Activated naive CD8-positive, alpha-beta T cell treated with anti-CD3 and anti-CD28 coated beads, Interleukin-2, amount 10 ng/mL, durations not matched to agents 7 days and 5 days (primary cell): ENCODE measurements around the gene ATG16L2. TPM values are rescaled to one million over a fixed set of nuclear protein-coding genes. Genes with fewer than 3 reads are reported as not detected.
"Not testable (repeated sequence)": the region's sequence is repeated elsewhere in the genome, so short reads cannot be mapped to it uniquely, and the experiment has no call there.

Experiments
- ATAC-seq: fragments of 150-1000 bp; cut with Tn5 transposase; one replicate; pipeline ENCODE4 v1.10.0; 2021; ENCODE audit warnings: low read depth, moderate library complexity
- POLR2A ChIA-PET: fragments of 350-600 bp; sonication (Branson Sonifier 250); formaldehyde crosslinking; loops from one replicate; lab custom pipeline; 2021; ENCODE audit warnings: antibody characterized with exemption; lab: Charles Lee
- DNase-seq: peaks from one replicate; pipeline ENCODE4 v3.0.0; 2021
- H3K27ac Mint-ChIP-seq: one replicate; pipeline ENCODE4 v1.8.0; 2022; ENCODE audit warnings: mild to moderate bottlenecking, mixed read lengths
- H3K27me3 Mint-ChIP-seq: one replicate; pipeline ENCODE4 v1.8.0; 2022; ENCODE audit warnings: mild to moderate bottlenecking, moderate library complexity, mixed read lengths
- H3K36me3 Mint-ChIP-seq: one replicate; pipeline ENCODE4 v1.8.0; 2021; ENCODE audit warnings: mild to moderate bottlenecking, mixed read lengths
- H3K4me1 Mint-ChIP-seq: one replicate; pipeline ENCODE4 v1.8.0; 2021; ENCODE audit warnings: mixed read lengths
- H3K4me3 Mint-ChIP-seq: one replicate; pipeline ENCODE4 v1.8.0; 2022; ENCODE audit warnings: mild to moderate bottlenecking, moderate library complexity, mixed read lengths
- H3K9me3 Mint-ChIP-seq: one replicate; pipeline ENCODE4 v1.8.0; 2021; ENCODE audit warnings: mixed read lengths
- total RNA-seq, 2 experiments: library from RNA; stranded (reverse); gene quantifications; one replicate each; pipeline ENCODE4 v1.2.3, GENCODE V29; 2021

ATG16L2 gene
- total RNA-seq, 2 experiments from 2014 or later, result 159 to 163 TPM

- no peaks in the 10 kb centered on the region for H3K9me3 Mint-ChIP-seq
- no peak overlapping the region for H3K4me3 Mint-ChIP-seq
- H3K4me1 Mint-ChIP-seq, result peaks cover 26% of the 10 kb centered on the region
- ATAC-seq (no peak), DNase-seq (no peak)
- H3K27me3 Mint-ChIP-seq, result peaks cover 17% of the 10 kb centered on the region
- H3K27ac Mint-ChIP-seq, result no peak overlapping the region
- H3K36me3 Mint-ChIP-seq, result no peaks in the 10 kb centered on the region
- POLR2A ChIA-PET, result interaction anchor here (0.9 to 1.9 kb wide), 4 partner anchors 7 to 61 kb away, joined by 4 to 8 read pairs (median 6); no protein-coding TSS in a partner anchor
These were observed 30.9 kb upstream of the ATG16L2 start for GRCh38 chr11:72783144-72783905.

- Mint-ChIP-seq H3K27ac (no peak overlapping the region), H3K9me3 (no peaks in the 10 kb centered on the region), H3K36me3 (no peaks in the 10 kb centered on the region), H3K27me3 (peaks cover 14% of the 10 kb centered on the region), H3K4me1 (peaks cover 31% of the 10 kb centered on the region), H3K4me3 (no peak overlapping the region)
- ATAC-seq (no peak), DNase-seq (no peak)
- POLR2A ChIA-PET, result no interaction called here
These were observed 29.5 kb upstream of the ATG16L2 start for GRCh38 chr11:72784662-72785061.

- Mint-ChIP-seq H3K36me3 (no peaks in the 10 kb centered on the region), H3K27ac (no peak overlapping the region), H3K27me3 (peaks cover 11% of the 10 kb centered on the region), H3K4me1 (peaks cover 30% of the 10 kb centered on the region), H3K9me3 (no peaks in the 10 kb centered on the region), H3K4me3 (peak overlapping the region; percentile 78)
- ATAC-seq, result peak; percentile 3
- no peak for DNase-seq
- POLR2A ChIA-PET, result interaction anchor here (0.7 to 1.4 kb wide), 4 partner anchors 28 to 357 kb away, joined by 5 to 6 read pairs (median 5); no protein-coding TSS in a partner anchor
These were observed 27.7 kb upstream of the ATG16L2 start for GRCh38 chr11:72786305-72787215.

- H3K4me1 Mint-ChIP-seq, result peaks cover 23% of the 10 kb centered on the region
- no peaks in the 10 kb centered on the region for H3K9me3 Mint-ChIP-seq
- DNase-seq, result peak; percentile 50
- H3K4me3 Mint-ChIP-seq, result peak overlapping the region; percentile 78
- POLR2A ChIA-PET, result interaction anchor here (0.7 to 1.4 kb wide), 4 partner anchors 50 to 676 kb away, joined by 3 to 6 read pairs (median 5); no protein-coding TSS in a partner anchor
- ATAC-seq, result peak; percentile 69
- peaks cover 4% of the 10 kb centered on the region for H3K27me3 Mint-ChIP-seq
- no peaks in the 10 kb centered on the region for H3K36me3 Mint-ChIP-seq
- peak overlapping the region; percentile 84 for H3K27ac Mint-ChIP-seq
These were observed 26.8 kb upstream of the ATG16L2 start for GRCh38 chr11:72787216-72788104.

- peaks cover 30% of the 10 kb centered on the region for H3K4me1 Mint-ChIP-seq
- ATAC-seq (no peak), DNase-seq (no peak)
- POLR2A ChIA-PET, result interaction anchor here (0.6 to 1.1 kb wide), 3 partner anchors 27 to 677 kb away, joined by 3 to 4 read pairs (median 4); no protein-coding TSS in a partner anchor
- H3K36me3 Mint-ChIP-seq, result no peaks in the 10 kb centered on the region
- H3K27ac Mint-ChIP-seq, result peak overlapping the region; percentile 56
- no peaks in the 10 kb centered on the region for H3K9me3 Mint-ChIP-seq
- H3K4me3 Mint-ChIP-seq, result peak overlapping the region; percentile 35
- peaks cover 2% of the 10 kb centered on the region for H3K27me3 Mint-ChIP-seq
These were observed 26.0 kb upstream of the ATG16L2 start for GRCh38 chr11:72788241-72788640.

DNA sequence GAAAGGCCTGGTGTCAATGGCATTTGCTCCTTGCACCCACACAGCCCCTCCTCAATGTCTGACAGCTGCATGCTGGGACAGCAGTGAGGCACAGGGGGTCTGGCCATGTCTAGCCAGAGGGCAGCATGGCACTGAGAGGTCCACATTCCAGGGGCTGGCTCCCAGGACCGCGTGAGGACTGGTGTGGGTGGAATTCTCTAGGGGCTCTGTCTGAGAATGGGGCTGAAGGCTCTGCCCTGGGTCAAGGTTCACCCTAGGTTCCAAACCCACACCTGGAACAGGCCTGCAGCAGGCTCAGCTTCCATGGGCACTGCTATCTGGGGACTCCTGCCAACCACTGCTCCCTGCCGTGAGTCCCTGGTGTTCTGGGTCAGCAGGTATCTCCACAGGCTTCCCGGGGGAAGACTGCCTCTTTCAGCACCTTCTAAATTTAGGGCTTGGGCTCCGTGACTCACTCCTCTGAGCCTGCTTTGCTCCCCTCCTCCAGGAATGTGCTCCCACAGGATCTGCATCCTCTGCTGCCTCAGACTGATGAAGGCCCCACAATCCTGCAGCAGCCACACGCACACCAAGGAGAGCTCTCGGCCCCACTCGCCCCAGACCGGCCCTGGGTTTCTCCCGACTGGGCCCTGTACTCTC lies 24.6 kb upstream of the ATG16L2 start:
- H3K36me3 Mint-ChIP-seq, result no peaks in the 10 kb centered on the region
- no peaks in the 10 kb centered on the region for H3K9me3 Mint-ChIP-seq
- no peaks in the 10 kb centered on the region for H3K27me3 Mint-ChIP-seq
- H3K4me1 Mint-ChIP-seq, result peaks cover 34% of the 10 kb centered on the region
- H3K4me3 Mint-ChIP-seq, result no peak overlapping the region
- ATAC-seq (no peak), DNase-seq (no peak)
- POLR2A ChIA-PET, result interaction anchor here (1.0 to 1.3 kb wide), 4 partner anchors 8 to 68 kb away, joined by 3 to 8 read pairs (median 4); no protein-coding TSS in a partner anchor
- no peak overlapping the region for H3K27ac Mint-ChIP-seq

GRCh38 chr11:72791228-72791627 lies 23.0 kb upstream of the ATG16L2 start:
- DNase-seq, POLR2A ChIA-PET, H3K9me3 Mint-ChIP-seq, H3K27ac Mint-ChIP-seq, H3K27me3 Mint-ChIP-seq, ATAC-seq, H3K36me3 Mint-ChIP-seq, H3K4me3 Mint-ChIP-seq: not testable (repeated sequence)
- peaks cover 34% of the 10 kb centered on the region for H3K4me1 Mint-ChIP-seq

- DNase-seq (no peak), ATAC-seq (no peak)
- no peaks in the 10 kb centered on the region for H3K36me3 Mint-ChIP-seq
- POLR2A ChIA-PET, result interaction anchor here (0.6 to 2.5 kb wide), 8 partner anchors 10 to 89 kb away, joined by 3 to 13 read pairs (median 5); no protein-coding TSS in a partner anchor
- peaks cover 24% of the 10 kb centered on the region for H3K4me1 Mint-ChIP-seq
- no peak overlapping the region for H3K4me3 Mint-ChIP-seq
- no peaks in the 10 kb centered on the region for H3K9me3 Mint-ChIP-seq
- no peaks in the 10 kb centered on the region for H3K27me3 Mint-ChIP-seq
- H3K27ac Mint-ChIP-seq, result peak overlapping the region; percentile 99
These were observed 21.7 kb upstream of the ATG16L2 start for GRCh38 chr11:72792437-72793021.

- Mint-ChIP-seq H3K27me3 (no peaks in the 10 kb centered on the region), H3K9me3 (no peaks in the 10 kb centered on the region), H3K4me1 (peaks cover 19% of the 10 kb centered on the region), H3K27ac (peak overlapping the region; percentile 99), H3K36me3 (no peaks in the 10 kb centered on the region), H3K4me3 (peak overlapping the region; percentile 96)
- POLR2A ChIA-PET, result interaction anchor here (0.6 to 2.5 kb wide), 9 partner anchors 11 to 89 kb away, joined by 3 to 17 read pairs (median 6); partner anchors contain the start of gene ATG16L2
- ATAC-seq (no peak), DNase-seq (no peak)
These were observed 21.2 kb upstream of the ATG16L2 start for GRCh38 chr11:72793076-72793424.

DNA sequence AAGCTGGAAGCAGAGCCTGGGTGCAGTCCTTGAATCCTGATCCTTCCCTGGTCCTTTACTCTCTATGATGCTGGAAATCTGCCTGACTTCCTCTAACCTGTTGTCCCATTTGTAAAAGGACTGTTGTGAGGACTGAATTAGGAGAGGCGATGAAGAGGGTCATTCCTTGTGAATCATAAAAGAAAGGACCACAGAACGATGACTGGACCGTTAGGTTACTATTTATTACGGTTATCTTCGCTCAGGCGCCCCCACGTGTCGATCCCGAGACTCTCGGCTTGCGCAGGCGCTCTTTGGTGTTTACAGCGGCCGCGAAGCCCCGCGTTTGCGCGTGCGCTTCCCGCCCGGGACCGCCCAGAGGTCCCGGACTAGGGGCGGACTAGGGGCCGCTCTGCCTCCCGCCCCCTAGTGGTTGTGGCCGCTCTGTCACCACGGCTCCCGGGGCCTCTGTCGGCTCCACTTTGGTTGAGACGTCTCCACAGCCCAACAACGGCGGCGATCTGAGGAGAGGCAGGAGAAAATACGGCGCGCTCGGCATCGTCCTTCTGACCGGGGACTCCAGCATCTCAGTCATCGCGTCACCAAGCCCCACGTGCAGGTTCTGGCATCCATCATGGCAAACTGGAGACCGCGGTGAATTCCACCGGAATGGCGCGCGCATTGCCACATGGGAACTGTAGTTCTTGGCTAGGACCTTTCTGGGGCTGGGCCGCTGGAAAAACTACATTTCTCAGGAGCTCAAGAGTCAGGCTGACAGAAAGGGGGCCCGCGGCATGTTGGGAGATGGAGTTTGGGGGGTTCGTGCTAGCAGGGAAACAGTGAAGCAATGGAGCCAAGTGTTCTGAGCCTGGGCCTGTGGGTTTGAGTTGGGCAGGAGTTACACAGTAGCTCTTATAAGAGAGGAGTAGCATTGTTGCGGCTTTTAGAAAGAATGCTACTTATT lies 20.5 kb upstream of the ATG16L2 start, which contains the start of gene STARD10:
Gene STARD10, minus strand, starts transcription at position 623 of the 943 bp plus-strand sequence. CDS start 12,866 bp downstream, outside the sequence.
- Mint-ChIP-seq H3K4me1 (peaks cover 17% of the 10 kb centered on the region), H3K4me3 (peak within 1 kb of the TSS; percentile 96), H3K27ac (peak within 1 kb of the TSS; percentile 99), H3K36me3 (no peaks in the 10 kb centered on the region), H3K27me3 (no peaks in the 10 kb centered on the region), H3K9me3 (no peaks in the 10 kb centered on the region)
- ATAC-seq, result peak; percentile 96
- POLR2A ChIA-PET, result interaction anchor here (0.6 to 2.5 kb wide), 13 partner anchors 9 to 733 kb away, joined by 3 to 17 read pairs (median 6); partner anchors contain the start of gene ATG16L2
- peak; percentile 97 for DNase-seq

GRCh38 chr11:72798361-72798760 lies 15.8 kb upstream of the ATG16L2 start:
- peaks cover 6% of the 10 kb centered on the region for H3K4me1 Mint-ChIP-seq
- H3K36me3 Mint-ChIP-seq, result no peaks in the 10 kb centered on the region
- ATAC-seq (no peak), DNase-seq (no peak)
- H3K27me3 Mint-ChIP-seq, result no peaks in the 10 kb centered on the region
- no peaks in the 10 kb centered on the region for H3K9me3 Mint-ChIP-seq
- no peak overlapping the region for H3K4me3 Mint-ChIP-seq
- POLR2A ChIA-PET, result interaction anchor here (0.6 to 1.2 kb wide), 4 partner anchors 15 to 1194 kb away, joined by 3 to 5 read pairs (median 4); partner anchors contain the start of gene ATG16L2
- H3K27ac Mint-ChIP-seq, result no peak overlapping the region
